CD4-positive, alpha-beta T cell (primary cell): ENCODE measurements around the gene TSPAN9. TPM values are rescaled to one million over a fixed set of nuclear protein-coding genes. Genes with fewer than 3 reads are reported as not detected.

Source experiments
- ATAC-seq: fragments of 200-7000 bp; cut with Tn5 transposase; one replicate; pipeline ENCODE4 v1.10.0; 2022; ENCODE audit warnings: mild to moderate bottlenecking; ENCODE audit not compliant: poor library complexity
- CTCF ChIA-PET: fragments of 350-600 bp; sonication (Branson Sonifier 250); formaldehyde crosslinking; loops from one replicate; lab custom pipeline; 2021; ENCODE audit warnings: antibody characterized with exemption, inconsistent platforms; lab: Charles Lee
- POLR2A ChIA-PET: fragments of 350-600 bp; sonication (Branson Sonifier 250); formaldehyde crosslinking; loops from one replicate; lab custom pipeline; 2021; ENCODE audit warnings: antibody characterized with exemption, inconsistent platforms; lab: Charles Lee
- DNase-seq, 14 experiments: peaks; one replicate each; pipeline ENCODE4 v3.0.0-alpha.2; 2013 to 2020; ENCODE audit warnings: mixed read lengths in 2 of 14
- H3K27ac ChIP-seq, 2 donors: one replicate each; pipeline versions ENCODE4 v1.5.1 to v1.7.0; 2013; ENCODE audit warnings: low read length in 2 of 2, low read depth in 1 of 2, mild to moderate bottlenecking in 1 of 2
- H3K27me3 ChIP-seq, 2 experiments: 1 replicate in 1 of 2; 2 replicates in 1 of 2; pipeline versions ENCODE4 v1.6.1 to v1.7.0; 2013; ENCODE audit warnings: low read length in 2 of 2, control low read depth in 1 of 2, mild to moderate bottlenecking in 1 of 2, moderate library complexity in 1 of 2; ENCODE audit not compliant: insufficient read depth in 2 of 2, control insufficient read depth in 1 of 2
- H3K36me3 ChIP-seq: one replicate; pipeline ENCODE4 v1.6.1; 2013; ENCODE audit warnings: low read length, control low read depth; ENCODE audit not compliant: insufficient read depth
- H3K4me1 ChIP-seq: one replicate; pipeline ENCODE4 v1.6.1; 2013; ENCODE audit warnings: low read length, control low read depth; ENCODE audit not compliant: insufficient read depth
- H3K4me3 ChIP-seq: one replicate; pipeline ENCODE4 v1.5.1; 2013; ENCODE audit warnings: mild to moderate bottlenecking, low read length, moderate library complexity
- H3K9me3 ChIP-seq, 2 experiments: 1 replicate in 1 of 2; 2 replicates in 1 of 2; pipeline versions ENCODE4 v1.6.1 to v1.7.0; 2013; ENCODE audit warnings: low read length in 2 of 2, mild to moderate bottlenecking in 2 of 2, control low read depth in 1 of 2, moderate library complexity in 1 of 2; ENCODE audit not compliant: control insufficient read depth in 1 of 2, insufficient read depth in 1 of 2
- H3K27ac Mint-ChIP-seq: one replicate; pipeline ENCODE4 v1.8.0; 2020; ENCODE audit warnings: mixed read lengths
- H3K27me3 Mint-ChIP-seq: one replicate; pipeline ENCODE4 v1.8.0; 2021; ENCODE audit warnings: mixed read lengths
- H3K36me3 Mint-ChIP-seq: one replicate; pipeline ENCODE4 v1.8.0; 2021; ENCODE audit warnings: low read depth, mixed read lengths
- H3K4me1 Mint-ChIP-seq: one replicate; pipeline ENCODE4 v1.8.0; 2021; ENCODE audit warnings: low read depth, mixed read lengths
- H3K4me3 Mint-ChIP-seq: one replicate; pipeline ENCODE4 v1.8.0; 2020; ENCODE audit warnings: mild to moderate bottlenecking, mixed read lengths
- H3K9me3 Mint-ChIP-seq: one replicate; pipeline ENCODE4 v1.8.0; 2020; ENCODE audit warnings: mixed read lengths
- intact Hi-C, 2 experiments: fragments of 100-400 bp; cut with DNase I in 1 of 2; cut with micrococcal nuclease in 1 of 2; formaldehyde crosslinking; loops; one replicate each; pipeline versions ENCODE4 v1.15.1 to v1.9.0; 2023 to 2025; cut with DNase I, micrococcal nuclease
- total RNA-seq, 174 experiments: library from RNA in 2 of 174; stranded (reverse) in 2 of 174; gene quantifications; one replicate each; pipeline ENCODE4 v1.2.3 and lab custom pipeline; 2021 to 2026
- TF ChIP-seq, protein P1 (sequence below): fragments of 200-600 bp; IDR thresholded peaks from one replicate; pipeline ENCODE4 v1.8.0; 2022; ENCODE audit warnings: antibody characterized with exemption, mild to moderate bottlenecking

Gene TSPAN9
- total RNA-seq, 2 experiments from 2014 or later, result 0.82 to 1.3 TPM

DNA sequence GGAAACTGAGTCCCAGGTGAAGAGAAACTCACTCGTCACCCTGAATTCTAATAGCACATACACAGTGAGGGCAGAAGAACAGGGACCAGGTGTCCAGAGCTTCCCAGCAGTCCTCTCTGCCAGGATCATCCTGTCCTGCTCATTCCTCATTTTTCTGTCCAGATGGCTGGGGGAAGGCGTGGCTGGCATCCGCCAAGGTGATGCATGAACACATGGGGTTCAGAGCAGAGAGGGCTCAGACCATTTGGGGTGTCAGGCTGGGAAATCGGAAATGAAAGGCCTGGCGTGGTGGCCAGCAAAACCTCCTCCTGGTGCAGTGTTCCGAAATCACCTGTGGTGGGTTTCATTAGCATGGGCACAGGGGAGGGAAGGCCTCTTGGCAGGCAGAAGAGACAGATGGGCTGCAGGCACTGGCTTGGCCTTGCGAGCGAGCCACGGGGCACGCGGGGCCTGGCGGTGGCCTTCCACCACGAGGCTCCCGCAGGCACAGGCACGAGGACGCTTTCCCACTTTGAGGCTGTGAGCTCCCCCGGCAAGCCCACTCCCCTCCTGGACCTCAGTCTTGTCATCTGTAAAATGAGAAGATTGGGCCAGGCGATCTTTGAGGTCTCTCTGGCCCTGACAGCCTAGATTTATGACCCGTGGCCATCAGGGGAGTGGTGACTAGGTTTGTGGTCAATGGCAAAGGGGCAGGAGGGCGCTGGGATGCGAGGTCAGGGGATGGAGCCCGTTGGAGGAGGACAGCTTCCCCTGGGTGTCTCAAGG lies 68.5 kb downstream of the TSPAN9 start:
- no peaks in the 10 kb centered on the region for H3K9me3 Mint-ChIP-seq
- no peaks in the 10 kb centered on the region for H3K4me1 Mint-ChIP-seq
- POLR2A ChIA-PET, result no interaction called here
- no peaks in the 10 kb centered on the region for H3K36me3 ChIP-seq
- ATAC-seq, result no peak
- intact Hi-C loops, result no loop called here
- no peak overlapping the region for H3K27ac ChIP-seq
- H3K4me1 ChIP-seq, result no peaks in the 10 kb centered on the region
- no peak overlapping the region for H3K27ac Mint-ChIP-seq
- CTCF ChIA-PET, result no interaction called here
- no peak for DNase-seq
- peaks cover 0 to 9% of the 10 kb centered on the region in 2 experiments for H3K27me3 ChIP-seq
- H3K4me3 ChIP-seq, result no peak overlapping the region
- H3K4me3 Mint-ChIP-seq, result no peak overlapping the region
- H3K36me3 Mint-ChIP-seq, result no peaks in the 10 kb centered on the region
- peaks cover 0 to 25% of the 10 kb centered on the region in 2 experiments for H3K9me3 ChIP-seq
- TF ChIP-seq, protein P1, sequence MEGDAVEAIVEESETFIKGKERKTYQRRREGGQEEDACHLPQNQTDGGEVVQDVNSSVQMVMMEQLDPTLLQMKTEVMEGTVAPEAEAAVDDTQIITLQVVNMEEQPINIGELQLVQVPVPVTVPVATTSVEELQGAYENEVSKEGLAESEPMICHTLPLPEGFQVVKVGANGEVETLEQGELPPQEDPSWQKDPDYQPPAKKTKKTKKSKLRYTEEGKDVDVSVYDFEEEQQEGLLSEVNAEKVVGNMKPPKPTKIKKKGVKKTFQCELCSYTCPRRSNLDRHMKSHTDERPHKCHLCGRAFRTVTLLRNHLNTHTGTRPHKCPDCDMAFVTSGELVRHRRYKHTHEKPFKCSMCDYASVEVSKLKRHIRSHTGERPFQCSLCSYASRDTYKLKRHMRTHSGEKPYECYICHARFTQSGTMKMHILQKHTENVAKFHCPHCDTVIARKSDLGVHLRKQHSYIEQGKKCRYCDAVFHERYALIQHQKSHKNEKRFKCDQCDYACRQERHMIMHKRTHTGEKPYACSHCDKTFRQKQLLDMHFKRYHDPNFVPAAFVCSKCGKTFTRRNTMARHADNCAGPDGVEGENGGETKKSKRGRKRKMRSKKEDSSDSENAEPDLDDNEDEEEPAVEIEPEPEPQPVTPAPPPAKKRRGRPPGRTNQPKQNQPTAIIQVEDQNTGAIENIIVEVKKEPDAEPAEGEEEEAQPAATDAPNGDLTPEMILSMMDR, result no peak
- peaks cover 22% of the 10 kb centered on the region for H3K27me3 Mint-ChIP-seq

DNA sequence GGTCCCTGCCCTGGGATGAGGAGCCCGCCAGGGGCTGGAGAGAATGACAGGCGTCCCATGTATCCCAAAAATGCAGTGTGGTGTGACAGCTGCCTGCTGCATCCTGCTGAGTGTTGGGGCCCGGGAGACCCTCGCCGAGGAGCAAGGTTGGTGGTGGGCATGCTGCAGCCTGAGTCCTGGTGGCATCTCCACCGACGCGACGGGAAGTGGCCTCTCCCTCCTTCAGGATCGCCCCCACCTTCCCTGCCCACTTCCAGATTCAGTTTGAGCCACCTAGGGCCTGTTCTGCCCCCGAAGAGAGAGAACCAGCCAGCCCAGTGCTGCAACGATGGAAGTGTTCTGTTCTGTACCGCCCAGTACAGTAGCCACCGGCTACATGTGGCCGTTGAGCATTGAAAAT lies 70.1 kb downstream of the TSPAN9 start:
- Mint-ChIP-seq H3K27ac (no peak overlapping the region), H3K9me3 (no peaks in the 10 kb centered on the region), H3K36me3 (no peaks in the 10 kb centered on the region), H3K4me1 (no peaks in the 10 kb centered on the region), H3K4me3 (no peak overlapping the region), H3K27me3 (peaks cover 24% of the 10 kb centered on the region)
- H3K27me3 ChIP-seq, result peaks cover 0 to 11% of the 10 kb centered on the region in 2 experiments
- ATAC-seq (no peak), DNase-seq (no peak)
- H3K9me3 ChIP-seq, result peaks cover 0 to 20% of the 10 kb centered on the region in 2 experiments
- H3K27ac ChIP-seq, result no peak overlapping the region
- H3K4me1 ChIP-seq, result no peaks in the 10 kb centered on the region
- TF ChIP-seq, protein P1, result no peak
- CTCF ChIA-PET, result no interaction called here
- POLR2A ChIA-PET, result no interaction called here
- H3K36me3 ChIP-seq, result no peaks in the 10 kb centered on the region
- intact Hi-C loops, result no loop called here
- H3K4me3 ChIP-seq, result no peak overlapping the region

DNA sequence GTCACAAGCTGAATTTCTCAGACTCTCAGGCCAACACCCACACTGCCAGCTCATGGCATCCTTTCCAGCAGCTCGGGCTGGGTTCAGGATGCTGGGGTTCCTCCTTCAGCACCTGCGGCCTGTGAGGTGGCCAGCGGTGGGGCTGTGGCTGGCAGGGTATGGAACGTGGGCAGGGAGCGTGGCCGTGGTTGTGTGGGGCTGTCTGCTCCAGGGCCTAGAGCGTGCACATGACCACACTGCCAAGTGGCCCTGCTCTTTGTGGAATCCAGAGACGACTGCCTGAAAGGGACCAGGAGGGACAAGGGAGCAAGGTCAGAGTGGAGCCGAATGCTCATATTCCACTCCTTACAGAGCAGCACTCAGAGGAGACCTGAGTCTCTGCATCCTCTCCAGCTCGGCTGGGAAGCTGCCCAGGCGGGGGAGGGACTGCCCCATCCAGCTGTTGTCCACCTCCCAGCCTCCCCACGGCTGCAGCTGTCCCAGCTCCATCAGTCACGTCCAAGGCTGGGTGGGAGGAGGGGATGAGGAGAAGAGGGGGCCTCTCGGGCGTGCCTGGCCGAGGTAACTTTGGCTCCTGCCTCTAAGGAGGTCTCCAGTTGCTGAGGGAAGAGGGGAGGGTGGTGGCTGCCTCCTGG lies 71.3 kb downstream of the TSPAN9 start:
- ChIA-PET POLR2A (no interaction called here), CTCF (no interaction called here)
- Mint-ChIP-seq H3K36me3 (no peaks in the 10 kb centered on the region), H3K27me3 (peaks cover 24% of the 10 kb centered on the region), H3K4me3 (no peak overlapping the region), H3K27ac (no peak overlapping the region), H3K4me1 (no peaks in the 10 kb centered on the region), H3K9me3 (no peaks in the 10 kb centered on the region)
- ATAC-seq (no peak), DNase-seq (no peak)
- intact Hi-C loops, result no loop called here
- H3K27me3 ChIP-seq, result peaks cover 0 to 11% of the 10 kb centered on the region in 2 experiments
- no peak overlapping the region for H3K27ac ChIP-seq
- H3K9me3 ChIP-seq, result peaks cover 0 to 16% of the 10 kb centered on the region in 2 experiments
- no peaks in the 10 kb centered on the region for H3K36me3 ChIP-seq
- H3K4me1 ChIP-seq, result no peaks in the 10 kb centered on the region
- H3K4me3 ChIP-seq, result no peak overlapping the region
- TF ChIP-seq, protein P1, result no peak
